Stimulated activated naive CD8-positive, alpha-beta T cell treated with anti-CD3 and anti-CD28 coated beads, Interleukin-15, Interleukin-2, amounts not matched to agents 100 ng/mL and 50 ng/mL, for 24 hours (primary cell): ENCODE results near the gene GLIPR1L1.

Experiments used
- H3K27ac Mint-ChIP-seq: one replicate; pipeline ENCODE4 v1.8.0; 2021; ENCODE audit warnings: mild to moderate bottlenecking, mixed read lengths
- H3K27me3 Mint-ChIP-seq: one replicate; pipeline ENCODE4 v1.8.0; 2021; ENCODE audit warnings: mixed read lengths
- H3K36me3 Mint-ChIP-seq: one replicate; pipeline ENCODE4 v1.8.0; 2021; ENCODE audit warnings: low read depth, mixed read lengths
- H3K4me1 Mint-ChIP-seq: one replicate; pipeline ENCODE4 v1.8.0; 2021; ENCODE audit warnings: low read depth, mixed read lengths
- H3K4me3 Mint-ChIP-seq: one replicate; pipeline ENCODE4 v1.8.0; 2021; ENCODE audit warnings: mild to moderate bottlenecking, mixed read lengths
- H3K9me3 Mint-ChIP-seq: one replicate; pipeline ENCODE4 v1.8.0; 2021; ENCODE audit warnings: mixed read lengths

GLIPR1L1 gene

GRCh38 chr12:75389706-75390105 is 55.2 kb downstream of the GLIPR1L1 start:
- Mint-ChIP-seq H3K9me3 (peaks cover 8% of the 10 kb centered on the region), H3K27me3 (no peaks in the 10 kb centered on the region), H3K36me3 (no peaks in the 10 kb centered on the region), H3K4me1 (peaks cover 39% of the 10 kb centered on the region), H3K4me3 (peak overlapping the region; percentile 85), H3K27ac (peak overlapping the region; percentile 13)

GRCh38 chr12:75390156-75390898 is 55.9 kb downstream of the GLIPR1L1 start:
- peak overlapping the region; percentile 85 for H3K4me3 Mint-ChIP-seq
- H3K27me3 Mint-ChIP-seq, result no peaks in the 10 kb centered on the region
- no peaks in the 10 kb centered on the region for H3K36me3 Mint-ChIP-seq
- peaks cover 8% of the 10 kb centered on the region for H3K9me3 Mint-ChIP-seq
- peaks cover 39% of the 10 kb centered on the region for H3K4me1 Mint-ChIP-seq
- peak overlapping the region; percentile 94 for H3K27ac Mint-ChIP-seq

GRCh38 chr12:75390899-75391538 is 56.5 kb downstream of the GLIPR1L1 start, which contains the start of gene GLIPR1L2:
Gene GLIPR1L2 (plus strand): TSS chr12:75391089. CDS start chr12:75391117, 28 bp downstream.
- H3K4me1 Mint-ChIP-seq, result peaks cover 44% of the 10 kb centered on the region
- no peaks in the 10 kb centered on the region for H3K36me3 Mint-ChIP-seq
- H3K27me3 Mint-ChIP-seq, result no peaks in the 10 kb centered on the region
- H3K27ac Mint-ChIP-seq, result peak within 1 kb of the TSS; percentile 94
- peak within 1 kb of the TSS; percentile 85 for H3K4me3 Mint-ChIP-seq
- peaks cover 8% of the 10 kb centered on the region for H3K9me3 Mint-ChIP-seq

GRCh38 chr12:75404231-75404630 is 69.8 kb downstream of the GLIPR1L1 start:
- H3K27me3 Mint-ChIP-seq, result no peaks in the 10 kb centered on the region
- no peaks in the 10 kb centered on the region for H3K9me3 Mint-ChIP-seq
- no peaks in the 10 kb centered on the region for H3K4me1 Mint-ChIP-seq
- no peak overlapping the region for H3K4me3 Mint-ChIP-seq
- no peaks in the 10 kb centered on the region for H3K36me3 Mint-ChIP-seq
- H3K27ac Mint-ChIP-seq, result no peak overlapping the region

- Mint-ChIP-seq H3K36me3 (no peaks in the 10 kb centered on the region), H3K4me1 (no peaks in the 10 kb centered on the region), H3K27ac (no peak overlapping the region), H3K4me3 (no peak overlapping the region), H3K9me3 (no peaks in the 10 kb centered on the region), H3K27me3 (no peaks in the 10 kb centered on the region)
These were observed 73.2 kb downstream of the GLIPR1L1 start for GRCh38 chr12:75407683-75408082.

GRCh38 chr12:75409830-75410229 is 75.4 kb downstream of the GLIPR1L1 start:
- H3K27ac Mint-ChIP-seq, result no peak overlapping the region
- H3K27me3 Mint-ChIP-seq, result no peaks in the 10 kb centered on the region
- H3K4me1 Mint-ChIP-seq, result no peaks in the 10 kb centered on the region
- no peaks in the 10 kb centered on the region for H3K36me3 Mint-ChIP-seq
- H3K9me3 Mint-ChIP-seq, result no peaks in the 10 kb centered on the region
- H3K4me3 Mint-ChIP-seq, result no peak overlapping the region

GRCh38 chr12:75414671-75415070 is 80.2 kb downstream of the GLIPR1L1 start:
- Mint-ChIP-seq H3K27ac (no peak overlapping the region), H3K4me1 (no peaks in the 10 kb centered on the region), H3K36me3 (no peaks in the 10 kb centered on the region), H3K4me3 (no peak overlapping the region), H3K27me3 (no peaks in the 10 kb centered on the region), H3K9me3 (no peaks in the 10 kb centered on the region)

GRCh38 chr12:75419841-75420240 is 85.4 kb downstream of the GLIPR1L1 start:
- Mint-ChIP-seq H3K27ac (no peak overlapping the region), H3K4me1 (no peaks in the 10 kb centered on the region), H3K27me3 (no peaks in the 10 kb centered on the region), H3K9me3 (peaks cover 3% of the 10 kb centered on the region), H3K36me3 (no peaks in the 10 kb centered on the region), H3K4me3 (no peak overlapping the region)
